Neural progenitor cell (in vitro differentiated cells): Measurements from ENCODE around the gene COX19. TPM values are rescaled to one million over a fixed set of nuclear protein-coding genes. Genes with fewer than 3 reads are reported as not detected.

Experiments
- DNase-seq: peaks from one replicate; pipeline ENCODE4 v3.0.0-alpha.2; 2016; ENCODE audit warnings: low spot score
- H2AFZ ChIP-seq: fragments of 200-600 bp; sonication (generic); replicated peaks from 2 replicates; pipeline ENCODE4 v1.6.1; 2016; ENCODE audit warnings: antibody characterized with exemption
- H3F3A ChIP-seq: fragments of 200-600 bp; sonication (generic); 2 replicates; pipeline ENCODE4 v1.6.1; 2016; ENCODE audit warnings: antibody characterized with exemption, low read depth
- H3K27ac ChIP-seq: fragments of 200-600 bp; sonication (generic); 2 replicates; pipeline ENCODE4 v1.5.1; 2016; ENCODE audit warnings: mild to moderate bottlenecking
- H3K27me3 ChIP-seq: fragments of 200-600 bp; sonication (generic); 2 replicates; pipeline ENCODE4 v1.6.1; 2016; ENCODE audit warnings: mild to moderate bottlenecking, moderate library complexity
- H3K36me3 ChIP-seq: fragments of 200-600 bp; sonication (generic); 2 replicates; pipeline ENCODE4 v1.5.1; 2016
- H3K4me1 ChIP-seq: fragments of 200-600 bp; sonication (generic); 2 replicates; pipeline ENCODE4 v1.6.1; 2016; ENCODE audit warnings: mixed run types
- H3K4me2 ChIP-seq: fragments of 200-600 bp; sonication (generic); 2 replicates; pipeline ENCODE4 v1.6.1; 2016
- H3K4me3 ChIP-seq: fragments of 200-600 bp; sonication (generic); 2 replicates; pipeline ENCODE4 v1.5.1; 2016
- H3K79me2 ChIP-seq: fragments of 200-600 bp; sonication (generic); 2 replicates; pipeline ENCODE4 v1.6.1; 2016; ENCODE audit warnings: low read depth
- H3K9ac ChIP-seq: fragments of 200-600 bp; sonication (generic); 2 replicates; pipeline ENCODE4 v1.6.1; 2016
- H3K9me3 ChIP-seq: fragments of 200-600 bp; sonication (generic); 2 replicates; pipeline ENCODE4 v1.5.1; 2016; ENCODE audit warnings: low read depth
- H4K20me1 ChIP-seq: fragments of 200-600 bp; sonication (generic); 2 replicates; pipeline ENCODE4 v1.6.1; 2016; ENCODE audit warnings: low read depth
- H3K27ac Mint-ChIP-seq: 3 replicates; pipeline ENCODE4 v1.8.0; 2021; ENCODE audit warnings: mixed read lengths
- H3K27me3 Mint-ChIP-seq: 2 replicates; pipeline ENCODE4 v1.8.0; 2022; ENCODE audit warnings: low read depth, mild to moderate bottlenecking, inconsistent platforms, moderate library complexity, mixed read lengths; ENCODE audit not compliant: insufficient read depth
- H3K36me3 Mint-ChIP-seq: 3 replicates; pipeline ENCODE4 v1.8.0; 2021; ENCODE audit warnings: mixed read lengths
- H3K4me1 Mint-ChIP-seq: 3 replicates; pipeline ENCODE4 v1.8.0; 2021; ENCODE audit warnings: mixed read lengths
- H3K4me3 Mint-ChIP-seq: 3 replicates; pipeline ENCODE4 v1.8.0; 2021; ENCODE audit warnings: mild to moderate bottlenecking, moderate library complexity, mixed read lengths
- H3K9me3 Mint-ChIP-seq: 3 replicates; pipeline ENCODE4 v1.8.0; 2020; ENCODE audit warnings: mixed read lengths
- EZH2 ChIP-seq: fragments of 200-600 bp; sonication (generic); IDR thresholded peaks from 2 replicates; pipeline ENCODE4 v1.6.1; 2017; ENCODE audit warnings: antibody characterized with exemption, mild to moderate bottlenecking, moderate library complexity
- EZH2phosphoT487 ChIP-seq: fragments of 200-600 bp; sonication (generic); IDR thresholded peaks from 2 replicates; pipeline ENCODE4 v1.6.1; 2017; ENCODE audit warnings: antibody characterized with exemption
- total RNA-seq: library from RNA; depleted of rRNA; stranded (reverse); fragments of >200 nt; gene quantifications from 2 replicates; pipeline ENCODE4 v1.2.3, GENCODE V29; 2015; ENCODE audit warnings: low replicate concordance
- TF ChIP-seq, protein P1 (sequence below): fragments of 200-600 bp; sonication (generic); IDR thresholded peaks from 2 replicates; pipeline ENCODE4 v1.5.1; 2017; ENCODE audit warnings: antibody characterized with exemption, mild to moderate bottlenecking

COX19 gene
- total RNA-seq, 1 donor from 2014 or later, result 15.1 TPM

DNA sequence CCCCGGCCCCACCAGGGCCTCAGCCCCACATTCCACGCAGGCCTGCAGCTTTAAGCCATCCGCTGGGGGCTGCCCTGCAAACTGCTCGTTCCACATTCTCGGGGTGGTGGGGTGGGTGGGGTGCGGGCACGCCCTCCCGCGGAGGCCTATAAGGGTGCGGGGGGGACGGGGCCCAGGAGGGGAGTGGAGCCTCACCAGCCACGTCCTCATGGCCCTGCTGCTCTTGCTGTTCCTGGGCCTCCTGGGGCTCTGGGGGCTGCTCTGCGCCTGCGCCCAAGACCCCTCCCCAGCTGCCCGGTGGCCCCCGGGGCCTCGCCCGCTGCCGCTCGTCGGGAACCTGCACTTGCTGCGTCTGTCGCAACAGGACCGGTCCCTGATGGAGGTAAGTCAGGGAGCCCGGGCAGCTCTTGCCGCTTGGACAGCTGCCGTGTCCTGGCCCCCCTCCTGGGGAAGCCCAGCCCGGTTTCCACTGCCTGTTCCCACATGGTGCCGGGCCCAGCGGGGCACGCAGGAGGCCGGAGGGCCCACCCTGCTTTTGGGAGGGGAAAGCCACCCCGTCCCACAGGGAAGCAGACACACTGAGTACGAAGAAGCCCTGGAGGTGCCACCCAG, 7.8 kb upstream of the COX19 start, which contains the start of gene CYP2W1:
CYP2W1 (plus strand) TSS at position 178 of the 612 bp plus-strand sequence; CDS start at position 209, 31 bp downstream.
- Mint-ChIP-seq H3K27me3 (peaks cover 4% of the 10 kb centered on the region), H3K4me3 (no peak within 1 kb of the TSS), H3K4me1 (peaks cover 6% of the 10 kb centered on the region), H3K36me3 (no peaks in the 10 kb centered on the region), H3K27ac (no peak within 1 kb of the TSS), H3K9me3 (no peaks in the 10 kb centered on the region)
- DNase-seq, result peak; percentile 50
- peaks cover 9% of the 10 kb centered on the region for H3K4me1 ChIP-seq
- H3K27ac ChIP-seq, result no peak within 1 kb of the TSS
- H3F3A ChIP-seq, result peaks cover under 1% of the 10 kb centered on the region
- TF ChIP-seq, protein P1, sequence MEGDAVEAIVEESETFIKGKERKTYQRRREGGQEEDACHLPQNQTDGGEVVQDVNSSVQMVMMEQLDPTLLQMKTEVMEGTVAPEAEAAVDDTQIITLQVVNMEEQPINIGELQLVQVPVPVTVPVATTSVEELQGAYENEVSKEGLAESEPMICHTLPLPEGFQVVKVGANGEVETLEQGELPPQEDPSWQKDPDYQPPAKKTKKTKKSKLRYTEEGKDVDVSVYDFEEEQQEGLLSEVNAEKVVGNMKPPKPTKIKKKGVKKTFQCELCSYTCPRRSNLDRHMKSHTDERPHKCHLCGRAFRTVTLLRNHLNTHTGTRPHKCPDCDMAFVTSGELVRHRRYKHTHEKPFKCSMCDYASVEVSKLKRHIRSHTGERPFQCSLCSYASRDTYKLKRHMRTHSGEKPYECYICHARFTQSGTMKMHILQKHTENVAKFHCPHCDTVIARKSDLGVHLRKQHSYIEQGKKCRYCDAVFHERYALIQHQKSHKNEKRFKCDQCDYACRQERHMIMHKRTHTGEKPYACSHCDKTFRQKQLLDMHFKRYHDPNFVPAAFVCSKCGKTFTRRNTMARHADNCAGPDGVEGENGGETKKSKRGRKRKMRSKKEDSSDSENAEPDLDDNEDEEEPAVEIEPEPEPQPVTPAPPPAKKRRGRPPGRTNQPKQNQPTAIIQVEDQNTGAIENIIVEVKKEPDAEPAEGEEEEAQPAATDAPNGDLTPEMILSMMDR, result no peak
- no peak for TF ChIP-seq EZH2phosphoT487
- no peak for TF ChIP-seq EZH2
- no peaks in the 10 kb centered on the region for H3K27me3 ChIP-seq
- no peak within 1 kb of the TSS for H3K4me2 ChIP-seq
- no peaks in the 10 kb centered on the region for H3K9me3 ChIP-seq
- H4K20me1 ChIP-seq, result no peaks in the 10 kb centered on the region
- H3K36me3 ChIP-seq, result no peaks in the 10 kb centered on the region
- H2AFZ ChIP-seq, result no peak within 1 kb of the TSS
- no peaks in the 10 kb centered on the region for H3K79me2 ChIP-seq
- H3K9ac ChIP-seq, result no peak within 1 kb of the TSS
- H3K4me3 ChIP-seq, result no peak within 1 kb of the TSS

GRCh38 chr7:982511-983003, 7.2 kb upstream of the COX19 start:
- no peak for DNase-seq

DNA sequence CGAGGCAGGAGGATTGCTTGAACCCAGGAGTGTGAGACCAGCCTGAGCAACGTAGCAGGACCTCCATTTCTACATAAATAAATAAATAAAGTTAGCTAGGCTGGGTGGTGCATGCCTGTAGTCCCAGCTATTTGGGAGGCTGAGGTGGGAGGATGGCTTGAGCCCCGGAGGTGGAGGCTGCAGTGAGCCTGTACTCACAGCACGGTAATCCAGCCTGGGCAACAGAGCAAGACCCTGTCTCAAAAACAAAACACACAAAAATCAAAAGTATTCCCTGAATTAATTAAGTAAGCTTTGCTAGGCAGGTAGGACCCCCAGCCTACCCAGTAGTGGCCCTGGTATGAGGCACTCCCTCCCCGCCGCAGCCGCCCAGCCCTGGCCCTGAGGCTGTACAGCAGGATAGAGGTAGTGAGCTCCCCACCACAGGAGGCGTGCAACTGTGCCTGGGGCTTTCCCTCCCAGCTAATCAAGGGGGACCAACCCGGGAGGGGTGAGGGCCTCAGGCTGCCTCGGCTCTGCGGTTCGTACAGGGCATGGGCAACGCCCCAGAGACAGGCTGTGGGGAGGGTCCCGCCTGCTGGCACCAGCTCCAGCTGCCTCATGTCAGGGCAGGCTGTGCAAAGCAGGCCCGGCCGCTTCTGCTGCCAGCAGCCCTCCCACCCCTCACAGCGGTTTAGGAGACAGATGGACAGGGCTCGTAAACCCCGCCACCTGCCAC, 6.6 kb upstream of the COX19 start:
- DNase-seq, result no peak
- H3K36me3 Mint-ChIP-seq, result no peaks in the 10 kb centered on the region
- Histone ChIP-seq H3K27ac (no peak overlapping the region), H4K20me1 (no peaks in the 10 kb centered on the region), H3K4me3 (no peak overlapping the region), H3K36me3 (no peaks in the 10 kb centered on the region), H3K4me2 (no peak overlapping the region), H3K79me2 (no peaks in the 10 kb centered on the region), H3F3A (peaks cover 6% of the 10 kb centered on the region), H2AFZ (no peak overlapping the region), H3K4me1 (peaks cover 16% of the 10 kb centered on the region), H3K9ac (no peak overlapping the region), H3K9me3 (no peaks in the 10 kb centered on the region), H3K27me3 (no peaks in the 10 kb centered on the region)
- H3K4me1 Mint-ChIP-seq, result peaks cover 17% of the 10 kb centered on the region
- no peak overlapping the region for H3K4me3 Mint-ChIP-seq
- H3K27me3 Mint-ChIP-seq, result peaks cover 4% of the 10 kb centered on the region
- H3K27ac Mint-ChIP-seq, result no peak overlapping the region
- H3K9me3 Mint-ChIP-seq, result no peaks in the 10 kb centered on the region
- TF ChIP-seq, protein P1, result no peak
- TF ChIP-seq EZH2phosphoT487 (no peak), EZH2 (no peak)

More at GRCh38 chr7:982511-983003, 7.2 kb upstream of the COX19 start:
- H3K9ac ChIP-seq, result no peak overlapping the region
- no peak overlapping the region for H2AFZ ChIP-seq
- no peaks in the 10 kb centered on the region for H3K36me3 ChIP-seq
- Mint-ChIP-seq H3K4me1 (peaks cover 11% of the 10 kb centered on the region), H3K36me3 (no peaks in the 10 kb centered on the region), H3K9me3 (no peaks in the 10 kb centered on the region), H3K27ac (no peak overlapping the region), H3K4me3 (no peak overlapping the region), H3K27me3 (peaks cover 4% of the 10 kb centered on the region)
- H3K4me1 ChIP-seq, result peaks cover 12% of the 10 kb centered on the region
- H3K9me3 ChIP-seq, result no peaks in the 10 kb centered on the region
- no peak overlapping the region for H3K27ac ChIP-seq
- no peak overlapping the region for H3K4me2 ChIP-seq
- TF ChIP-seq, protein P1, result no peak
- TF ChIP-seq EZH2phosphoT487, result no peak
- no peak for TF ChIP-seq EZH2
- no peak overlapping the region for H3K4me3 ChIP-seq
- peaks cover 6% of the 10 kb centered on the region for H3F3A ChIP-seq
- H4K20me1 ChIP-seq, result no peaks in the 10 kb centered on the region
- H3K27me3 ChIP-seq, result no peaks in the 10 kb centered on the region
- no peaks in the 10 kb centered on the region for H3K79me2 ChIP-seq
